H1 (cell line): ENCODE measurements around the gene VPS11. TPM values are rescaled to one million over a fixed set of nuclear protein-coding genes. Genes with fewer than 3 reads are reported as not detected.

Experiments used
- CBX5 ChIP-seq: fragments of 300-800, 300-1000 bp; sonication (generic); IDR thresholded peaks from 2 replicates; pipeline ENCODE4 v1.7.1; 2016; ENCODE audit warnings: antibody characterized with exemption, low read length, low read depth
- EZH2 ChIP-seq: fragments of 200-600 bp; sonication (generic); IDR thresholded peaks from 2 replicates; pipeline ENCODE4 v1.7.1; 2012; ENCODE audit warnings: low read depth, mild to moderate bottlenecking, moderate library complexity, low read length, inconsistent platforms; ENCODE audit not compliant: severe bottlenecking
- KDM5A ChIP-seq: fragments of 200-600 bp; IDR thresholded peaks from 2 replicates; pipeline ENCODE4 v1.7.1; 2012; ENCODE audit warnings: mild to moderate bottlenecking, low read length, inconsistent platforms, mixed read lengths
- NANOG ChIP-seq: IDR thresholded peaks from 2 replicates; pipeline ENCODE4 v1.6.1; 2011; ENCODE audit warnings: low read length, low read depth, mild to moderate bottlenecking, inconsistent platforms; ENCODE audit not compliant: insufficient read depth, poor library complexity, severe bottlenecking
- POLR2A ChIP-seq, 2 experiments: IDR thresholded peaks; 1 replicate in 1 of 2; 2 replicates in 1 of 2; pipeline ENCODE4 v1.6.1; 2011; ENCODE audit warnings: low read depth in 2 of 2, low read length in 2 of 2, mild to moderate bottlenecking in 2 of 2; ENCODE audit errors: control extremely low read depth in 1 of 2
- SAP30 ChIP-seq: fragments of 300-600 bp; sonication (generic); IDR thresholded peaks from 2 replicates; pipeline ENCODE4 v1.7.1; 2012; ENCODE audit warnings: low read length, moderate library complexity, mild to moderate bottlenecking, inconsistent platforms; ENCODE audit not compliant: insufficient read depth, insufficient replicate concordance
- SIX5 ChIP-seq: IDR thresholded peaks from 2 replicates; pipeline ENCODE4 v1.6.1; 2011; ENCODE audit warnings: mild to moderate bottlenecking, low read depth, low read length
- SRF ChIP-seq: IDR thresholded peaks from 2 replicates; pipeline ENCODE4 v1.6.1; 2011; ENCODE audit warnings: mild to moderate bottlenecking, low read depth, low read length, moderate library complexity
- polyA plus RNA-seq, 7 experiments: library from polyadenylated mRNA; depleted of rRNA in 3 of 7; stranded (reverse) in 5 of 7; unstranded in 2 of 7; fragments of >200 nt in 5 of 7; fragments of 200-250 nt in 2 of 7; gene quantifications; 1 replicate in 5 of 7; 2 replicates in 1 of 7; 4 replicates in 1 of 7; pipeline versions ENCODE4 v1.2.1 to v1.2.3, GENCODE V29; 2011 to 2013; ENCODE audit warnings: missing spikeins in 2 of 7, mixed read lengths in 2 of 7
- total RNA-seq: library from RNA; stranded (reverse); fragmentation: NEBNext Ultra II Directional; extraction: Animal tissue kit (Norgen Biotek cat#: 25700); gene quantifications from 2 replicates; pipeline ENCODE4 v1.2.1, GENCODE V29; 2021
- TF ChIP-seq, protein P1 (sequence below): fragments of 300-600 bp; sonication (generic); IDR thresholded peaks from 2 replicates; pipeline ENCODE4 v1.7.1; 2012; ENCODE audit warnings: low read length, moderate library complexity, mild to moderate bottlenecking, inconsistent platforms; ENCODE audit not compliant: insufficient replicate concordance
- TF ChIP-seq, protein P2 (sequence below): IDR thresholded peaks from 2 replicates; pipeline ENCODE4 v1.6.1; 2012; ENCODE audit warnings: inconsistent platforms

The VPS11 gene
- total and polyA plus RNA-seq, 2 of the 8 experiments (the other 6 are each of a cell fraction or from before 2014, with no cell fraction given) = 13.1 to 15.5 TPM

GRCh38 chr11:119115484-119116234, 48.0 kb downstream of the VPS11 start (continued):
- TF ChIP-seq, protein P1, sequence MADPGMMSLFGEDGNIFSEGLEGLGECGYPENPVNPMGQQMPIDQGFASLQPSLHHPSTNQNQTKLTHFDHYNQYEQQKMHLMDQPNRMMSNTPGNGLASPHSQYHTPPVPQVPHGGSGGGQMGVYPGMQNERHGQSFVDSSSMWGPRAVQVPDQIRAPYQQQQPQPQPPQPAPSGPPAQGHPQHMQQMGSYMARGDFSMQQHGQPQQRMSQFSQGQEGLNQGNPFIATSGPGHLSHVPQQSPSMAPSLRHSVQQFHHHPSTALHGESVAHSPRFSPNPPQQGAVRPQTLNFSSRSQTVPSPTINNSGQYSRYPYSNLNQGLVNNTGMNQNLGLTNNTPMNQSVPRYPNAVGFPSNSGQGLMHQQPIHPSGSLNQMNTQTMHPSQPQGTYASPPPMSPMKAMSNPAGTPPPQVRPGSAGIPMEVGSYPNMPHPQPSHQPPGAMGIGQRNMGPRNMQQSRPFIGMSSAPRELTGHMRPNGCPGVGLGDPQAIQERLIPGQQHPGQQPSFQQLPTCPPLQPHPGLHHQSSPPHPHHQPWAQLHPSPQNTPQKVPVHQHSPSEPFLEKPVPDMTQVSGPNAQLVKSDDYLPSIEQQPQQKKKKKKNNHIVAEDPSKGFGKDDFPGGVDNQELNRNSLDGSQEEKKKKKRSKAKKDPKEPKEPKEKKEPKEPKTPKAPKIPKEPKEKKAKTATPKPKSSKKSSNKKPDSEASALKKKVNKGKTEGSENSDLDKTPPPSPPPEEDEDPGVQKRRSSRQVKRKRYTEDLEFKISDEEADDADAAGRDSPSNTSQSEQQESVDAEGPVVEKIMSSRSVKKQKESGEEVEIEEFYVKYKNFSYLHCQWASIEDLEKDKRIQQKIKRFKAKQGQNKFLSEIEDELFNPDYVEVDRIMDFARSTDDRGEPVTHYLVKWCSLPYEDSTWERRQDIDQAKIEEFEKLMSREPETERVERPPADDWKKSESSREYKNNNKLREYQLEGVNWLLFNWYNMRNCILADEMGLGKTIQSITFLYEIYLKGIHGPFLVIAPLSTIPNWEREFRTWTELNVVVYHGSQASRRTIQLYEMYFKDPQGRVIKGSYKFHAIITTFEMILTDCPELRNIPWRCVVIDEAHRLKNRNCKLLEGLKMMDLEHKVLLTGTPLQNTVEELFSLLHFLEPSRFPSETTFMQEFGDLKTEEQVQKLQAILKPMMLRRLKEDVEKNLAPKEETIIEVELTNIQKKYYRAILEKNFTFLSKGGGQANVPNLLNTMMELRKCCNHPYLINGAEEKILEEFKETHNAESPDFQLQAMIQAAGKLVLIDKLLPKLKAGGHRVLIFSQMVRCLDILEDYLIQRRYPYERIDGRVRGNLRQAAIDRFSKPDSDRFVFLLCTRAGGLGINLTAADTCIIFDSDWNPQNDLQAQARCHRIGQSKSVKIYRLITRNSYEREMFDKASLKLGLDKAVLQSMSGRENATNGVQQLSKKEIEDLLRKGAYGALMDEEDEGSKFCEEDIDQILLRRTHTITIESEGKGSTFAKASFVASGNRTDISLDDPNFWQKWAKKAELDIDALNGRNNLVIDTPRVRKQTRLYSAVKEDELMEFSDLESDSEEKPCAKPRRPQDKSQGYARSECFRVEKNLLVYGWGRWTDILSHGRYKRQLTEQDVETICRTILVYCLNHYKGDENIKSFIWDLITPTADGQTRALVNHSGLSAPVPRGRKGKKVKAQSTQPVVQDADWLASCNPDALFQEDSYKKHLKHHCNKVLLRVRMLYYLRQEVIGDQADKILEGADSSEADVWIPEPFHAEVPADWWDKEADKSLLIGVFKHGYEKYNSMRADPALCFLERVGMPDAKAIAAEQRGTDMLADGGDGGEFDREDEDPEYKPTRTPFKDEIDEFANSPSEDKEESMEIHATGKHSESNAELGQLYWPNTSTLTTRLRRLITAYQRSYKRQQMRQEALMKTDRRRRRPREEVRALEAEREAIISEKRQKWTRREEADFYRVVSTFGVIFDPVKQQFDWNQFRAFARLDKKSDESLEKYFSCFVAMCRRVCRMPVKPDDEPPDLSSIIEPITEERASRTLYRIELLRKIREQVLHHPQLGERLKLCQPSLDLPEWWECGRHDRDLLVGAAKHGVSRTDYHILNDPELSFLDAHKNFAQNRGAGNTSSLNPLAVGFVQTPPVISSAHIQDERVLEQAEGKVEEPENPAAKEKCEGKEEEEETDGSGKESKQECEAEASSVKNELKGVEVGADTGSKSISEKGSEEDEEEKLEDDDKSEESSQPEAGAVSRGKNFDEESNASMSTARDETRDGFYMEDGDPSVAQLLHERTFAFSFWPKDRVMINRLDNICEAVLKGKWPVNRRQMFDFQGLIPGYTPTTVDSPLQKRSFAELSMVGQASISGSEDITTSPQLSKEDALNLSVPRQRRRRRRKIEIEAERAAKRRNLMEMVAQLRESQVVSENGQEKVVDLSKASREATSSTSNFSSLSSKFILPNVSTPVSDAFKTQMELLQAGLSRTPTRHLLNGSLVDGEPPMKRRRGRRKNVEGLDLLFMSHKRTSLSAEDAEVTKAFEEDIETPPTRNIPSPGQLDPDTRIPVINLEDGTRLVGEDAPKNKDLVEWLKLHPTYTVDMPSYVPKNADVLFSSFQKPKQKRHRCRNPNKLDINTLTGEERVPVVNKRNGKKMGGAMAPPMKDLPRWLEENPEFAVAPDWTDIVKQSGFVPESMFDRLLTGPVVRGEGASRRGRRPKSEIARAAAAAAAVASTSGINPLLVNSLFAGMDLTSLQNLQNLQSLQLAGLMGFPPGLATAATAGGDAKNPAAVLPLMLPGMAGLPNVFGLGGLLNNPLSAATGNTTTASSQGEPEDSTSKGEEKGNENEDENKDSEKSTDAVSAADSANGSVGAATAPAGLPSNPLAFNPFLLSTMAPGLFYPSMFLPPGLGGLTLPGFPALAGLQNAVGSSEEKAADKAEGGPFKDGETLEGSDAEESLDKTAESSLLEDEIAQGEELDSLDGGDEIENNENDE = no peak
- TF ChIP-seq SAP30 (no peak), KDM5A (no peak), CBX5 (no peak), POLR2A (IDR thresholded peaks at IDR 0.05; ENCODE audit: control extremely low read depth in 1 of 2, low read depth in 2 of 2, low read length in 2 of 2) (no peak), SIX5 (no peak), NANOG (no peak), EZH2 (no peak), SRF (no peak)
- TF ChIP-seq, protein P2, sequence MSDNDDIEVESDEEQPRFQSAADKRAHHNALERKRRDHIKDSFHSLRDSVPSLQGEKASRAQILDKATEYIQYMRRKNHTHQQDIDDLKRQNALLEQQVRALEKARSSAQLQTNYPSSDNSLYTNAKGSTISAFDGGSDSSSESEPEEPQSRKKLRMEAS = no peak
